HepG2 (cell line): ENCODE data around the gene COPZ2. TPM values are rescaled to one million over a fixed set of nuclear protein-coding genes. Genes with fewer than 3 reads are reported as not detected.
A peak's percentile ranks its signal among the peaks of the same experiment; 100 is the strongest.

ENCODE experiments used
- FOSL1 ChIP-seq: sonication (generic); formaldehyde crosslinking; IDR thresholded peaks from 2 replicates; pipeline ENCODE4 v1.9.0; 2021; ENCODE audit warnings: missing genetic modification reagents, borderline replicate concordance
- HMG20B ChIP-seq: conservative IDR thresholded peaks from 2 replicates; pipeline ENCODE4 v1.6.1; 2016; ENCODE audit warnings: missing genetic modification reagents, missing compliant biosample characterization
- HMGXB4 ChIP-seq, 2 experiments: sonication (generic) in 1 of 2; formaldehyde crosslinking in 1 of 2; IDR thresholded peaks; 2 replicates each; pipeline versions ENCODE4 v1.4.0 to v1.6.1; 2018 to 2020; ENCODE audit warnings: missing genetic modification reagents in 2 of 2, borderline replicate concordance in 1 of 2, low read depth in 1 of 2, mild to moderate bottlenecking in 1 of 2, missing biosample characterization in 1 of 2
- MED13 ChIP-seq: sonication (generic); formaldehyde crosslinking; IDR thresholded peaks from 2 replicates; pipeline ENCODE4 v1.5.0; 2020; ENCODE audit warnings: missing genetic modification reagents
- ZBTB4 ChIP-seq: sonication (generic); formaldehyde crosslinking; IDR thresholded peaks from 2 replicates; pipeline ENCODE4 v1.4.0; 2020; ENCODE audit warnings: missing genetic modification reagents, mild to moderate bottlenecking, borderline replicate concordance
- ZFP91 ChIP-seq: sonication (generic); formaldehyde crosslinking; IDR thresholded peaks from 2 replicates; pipeline ENCODE4 v1.9.0; 2022; ENCODE audit warnings: missing genetic modification reagents, mild to moderate bottlenecking, borderline replicate concordance
- ZNF263 ChIP-seq: sonication (generic); formaldehyde crosslinking; IDR thresholded peaks from 2 replicates; pipeline ENCODE4 v1.4.0; 2020; ENCODE audit warnings: missing genetic modification reagents
- ZNF430 ChIP-seq: sonication (generic); formaldehyde crosslinking; IDR thresholded peaks from 2 replicates; pipeline ENCODE4 v1.9.0; 2021; ENCODE audit warnings: mild to moderate bottlenecking, missing genetic modification reagents
- polyA plus RNA-seq, 8 experiments: library from polyadenylated mRNA; depleted of rRNA in 3 of 8; stranded (reverse) in 7 of 8; unstranded in 1 of 8; fragments of >200 nt; fragmentation: Illumina TruSeq in 4 of 8; extraction: Trizol in 4 of 8; gene quantifications; 2 replicates each; pipeline versions ENCODE4 v1.2.1 to v1.2.3, GENCODE V29; 2011 to 2016; ENCODE audit warnings: low read depth in 4 of 8, missing spikeins in 1 of 8, mixed read lengths in 1 of 8; ENCODE audit not compliant: insufficient read depth in 1 of 8
- total RNA-seq, 5 experiments: library from RNA; depleted of rRNA; stranded (reverse); fragments of >200 nt; fragmentation: Illumina TruSeq; extraction: Trizol; gene quantifications; 2 replicates each; pipeline ENCODE4 v1.2.3, GENCODE V29; 2016; ENCODE audit warnings: low read depth in 1 of 5
- TF ChIP-seq, protein P1 (sequence below): sonication (generic); formaldehyde crosslinking; IDR thresholded peaks from 2 replicates; pipeline ENCODE4 v1.4.0; 2020; ENCODE audit warnings: missing genetic modification reagents
- TF ChIP-seq, protein P2 (sequence below): sonication (generic); formaldehyde crosslinking; IDR thresholded peaks from 2 replicates; pipeline ENCODE4 v1.5.0; 2020; ENCODE audit warnings: mild to moderate bottlenecking, missing genetic modification reagents, borderline replicate concordance

COPZ2 gene
- total and polyA plus RNA-seq, 2 of the 13 experiments (the other 11 are each of a cell fraction or from before 2014, with no cell fraction given): 0.61 to 1.5 TPM

GRCh38 chr17:48047741-48048383, 10.3 kb upstream of the COPZ2 start, which contains the start of gene NFE2L1 (continued):
- TF ChIP-seq ZFP91 (peak; percentile 28; the same call in 1 of the 2 replicates), MED13 (CRISPR knock-in tag) (0 out of 2 replicates have a peak, but pooled peaks have one; percentile 50), ZBTB4 (peak; percentile 98; the same call in 1 of the 2 replicates), HMGXB4 (CRISPR knock-in tag; IDR thresholded peaks at IDR 0.05; ENCODE audit: borderline replicate concordance in 1 of 2, low read depth in 1 of 2) (peak in 1 of 2 experiments; percentile 66; a peak in 2 of 4 replicates), FOSL1 (CRISPR knock-in tag) (no peak), ZNF430 (CRISPR knock-in tag) (no peak), HMG20B (no peak), ZNF263 (CRISPR knock-in tag) (no peak)
- TF ChIP-seq, protein P1, sequence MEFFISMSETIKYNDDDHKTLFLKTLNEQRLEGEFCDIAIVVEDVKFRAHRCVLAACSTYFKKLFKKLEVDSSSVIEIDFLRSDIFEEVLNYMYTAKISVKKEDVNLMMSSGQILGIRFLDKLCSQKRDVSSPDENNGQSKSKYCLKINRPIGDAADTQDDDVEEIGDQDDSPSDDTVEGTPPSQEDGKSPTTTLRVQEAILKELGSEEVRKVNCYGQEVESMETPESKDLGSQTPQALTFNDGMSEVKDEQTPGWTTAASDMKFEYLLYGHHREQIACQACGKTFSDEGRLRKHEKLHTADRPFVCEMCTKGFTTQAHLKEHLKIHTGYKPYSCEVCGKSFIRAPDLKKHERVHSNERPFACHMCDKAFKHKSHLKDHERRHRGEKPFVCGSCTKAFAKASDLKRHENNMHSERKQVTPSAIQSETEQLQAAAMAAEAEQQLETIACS (CRISPR knock-in tag): no peak
- TF ChIP-seq, protein P2, sequence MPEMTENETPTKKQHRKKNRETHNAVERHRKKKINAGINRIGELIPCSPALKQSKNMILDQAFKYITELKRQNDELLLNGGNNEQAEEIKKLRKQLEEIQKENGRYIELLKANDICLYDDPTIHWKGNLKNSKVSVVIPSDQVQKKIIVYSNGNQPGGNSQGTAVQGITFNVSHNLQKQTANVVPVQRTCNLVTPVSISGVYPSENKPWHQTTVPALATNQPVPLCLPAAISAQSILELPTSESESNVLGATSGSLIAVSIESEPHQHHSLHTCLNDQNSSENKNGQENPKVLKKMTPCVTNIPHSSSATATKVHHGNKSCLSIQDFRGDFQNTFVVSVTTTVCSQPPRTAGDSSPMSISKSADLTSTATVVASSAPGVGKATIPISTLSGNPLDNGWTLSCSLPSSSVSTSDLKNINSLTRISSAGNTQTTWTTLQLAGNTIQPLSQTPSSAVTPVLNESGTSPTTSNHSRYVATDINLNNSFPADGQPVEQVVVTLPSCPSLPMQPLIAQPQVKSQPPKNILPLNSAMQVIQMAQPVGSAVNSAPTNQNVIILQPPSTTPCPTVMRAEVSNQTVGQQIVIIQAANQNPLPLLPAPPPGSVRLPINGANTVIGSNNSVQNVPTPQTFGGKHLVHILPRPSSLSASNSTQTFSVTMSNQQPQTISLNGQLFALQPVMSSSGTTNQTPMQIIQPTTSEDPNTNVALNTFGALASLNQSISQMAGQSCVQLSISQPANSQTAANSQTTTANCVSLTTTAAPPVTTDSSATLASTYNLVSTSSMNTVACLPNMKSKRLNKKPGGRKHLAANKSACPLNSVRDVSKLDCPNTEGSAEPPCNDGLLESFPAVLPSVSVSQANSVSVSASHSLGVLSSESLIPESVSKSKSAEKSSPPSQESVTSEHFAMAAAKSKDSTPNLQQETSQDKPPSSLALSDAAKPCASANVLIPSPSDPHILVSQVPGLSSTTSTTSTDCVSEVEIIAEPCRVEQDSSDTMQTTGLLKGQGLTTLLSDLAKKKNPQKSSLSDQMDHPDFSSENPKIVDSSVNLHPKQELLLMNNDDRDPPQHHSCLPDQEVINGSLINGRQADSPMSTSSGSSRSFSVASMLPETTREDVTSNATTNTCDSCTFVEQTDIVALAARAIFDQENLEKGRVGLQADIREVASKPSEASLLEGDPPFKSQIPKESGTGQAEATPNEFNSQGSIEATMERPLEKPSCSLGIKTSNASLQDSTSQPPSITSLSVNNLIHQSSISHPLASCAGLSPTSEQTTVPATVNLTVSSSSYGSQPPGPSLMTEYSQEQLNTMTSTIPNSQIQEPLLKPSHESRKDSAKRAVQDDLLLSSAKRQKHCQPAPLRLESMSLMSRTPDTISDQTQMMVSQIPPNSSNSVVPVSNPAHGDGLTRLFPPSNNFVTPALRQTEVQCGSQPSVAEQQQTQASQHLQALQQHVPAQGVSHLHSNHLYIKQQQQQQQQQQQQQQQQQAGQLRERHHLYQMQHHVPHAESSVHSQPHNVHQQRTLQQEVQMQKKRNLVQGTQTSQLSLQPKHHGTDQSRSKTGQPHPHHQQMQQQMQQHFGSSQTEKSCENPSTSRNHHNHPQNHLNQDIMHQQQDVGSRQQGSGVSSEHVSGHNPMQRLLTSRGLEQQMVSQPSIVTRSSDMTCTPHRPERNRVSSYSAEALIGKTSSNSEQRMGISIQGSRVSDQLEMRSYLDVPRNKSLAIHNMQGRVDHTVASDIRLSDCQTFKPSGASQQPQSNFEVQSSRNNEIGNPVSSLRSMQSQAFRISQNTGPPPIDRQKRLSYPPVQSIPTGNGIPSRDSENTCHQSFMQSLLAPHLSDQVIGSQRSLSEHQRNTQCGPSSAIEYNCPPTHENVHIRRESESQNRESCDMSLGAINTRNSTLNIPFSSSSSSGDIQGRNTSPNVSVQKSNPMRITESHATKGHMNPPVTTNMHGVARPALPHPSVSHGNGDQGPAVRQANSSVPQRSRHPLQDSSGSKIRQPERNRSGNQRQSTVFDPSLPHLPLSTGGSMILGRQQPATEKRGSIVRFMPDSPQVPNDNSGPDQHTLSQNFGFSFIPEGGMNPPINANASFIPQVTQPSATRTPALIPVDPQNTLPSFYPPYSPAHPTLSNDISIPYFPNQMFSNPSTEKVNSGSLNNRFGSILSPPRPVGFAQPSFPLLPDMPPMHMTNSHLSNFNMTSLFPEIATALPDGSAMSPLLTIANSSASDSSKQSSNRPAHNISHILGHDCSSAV (CRISPR knock-in tag): no peak
